HG02884 (cell line): ENCODE measurements around the gene PLCH1.

Source experiments
- ATAC-seq: cut with Tn5 transposase; IDR thresholded peaks from one replicate; pipeline ENCODE4 v1.9.1; 2021; ENCODE audit warnings: mild to moderate bottlenecking, moderate library complexity; ENCODE audit not compliant: unreplicated experiment

PLCH1 gene

GRCh38 chr3:155701882-155702465, 42.9 kb downstream of the PLCH1 start:
- peak; percentile 71 for ATAC-seq

GRCh38 chr3:155697542-155697941, 47.3 kb downstream of the PLCH1 start:
- no peak for ATAC-seq

GRCh38 chr3:155690921-155691320, 54.0 kb downstream of the PLCH1 start:
- ATAC-seq = no peak

GRCh38 chr3:155688481-155688880, 56.4 kb downstream of the PLCH1 start:
- ATAC-seq = no peak

GRCh38 chr3:155683344-155683720, 61.5 kb downstream of the PLCH1 start:
- no peak for ATAC-seq

- ATAC-seq = no peak
Measured at GRCh38 chr3:155682426-155683343, 62.2 kb downstream of the PLCH1 start.

- no peak for ATAC-seq
Measured at GRCh38 chr3:155676252-155676981, 68.5 kb downstream of the PLCH1 start.

GRCh38 chr3:155675094-155675493, 69.8 kb downstream of the PLCH1 start:
- ATAC-seq = no peak

- no peak for ATAC-seq
Measured at GRCh38 chr3:155673421-155673820, 71.5 kb downstream of the PLCH1 start.

- ATAC-seq = no peak
Measured at GRCh38 chr3:155670335-155670734, 74.5 kb downstream of the PLCH1 start.

- ATAC-seq = no peak
Measured at GRCh38 chr3:155667988-155668387, 76.9 kb downstream of the PLCH1 start.

- no peak for ATAC-seq
Measured at GRCh38 chr3:155664925-155665695, 79.8 kb downstream of the PLCH1 start.

- ATAC-seq = no peak
Measured at GRCh38 chr3:155663467-155664212, 81.2 kb downstream of the PLCH1 start.

- ATAC-seq = no peak
Measured at GRCh38 chr3:155661760-155662159, 83.1 kb downstream of the PLCH1 start.

- ATAC-seq = no peak
Measured at GRCh38 chr3:155661042-155661441, 83.8 kb downstream of the PLCH1 start.

- no peak for ATAC-seq
Measured at GRCh38 chr3:155658671-155659261, 86.1 kb downstream of the PLCH1 start.

- ATAC-seq = no peak
Measured at GRCh38 chr3:155658006-155658405, 86.9 kb downstream of the PLCH1 start.

- no peak for ATAC-seq
Measured at GRCh38 chr3:155657161-155657560, 87.7 kb downstream of the PLCH1 start.

- ATAC-seq = no peak
Measured at GRCh38 chr3:155656466-155656865, 88.4 kb downstream of the PLCH1 start.
